ENCODE data around the gene GPR142. TPM values are rescaled to one million over a fixed set of nuclear protein-coding genes. Genes with fewer than 3 reads are reported as not detected.

The GPR142 gene
- total and polyA plus RNA-seq, 10 of the 15 experiments (the other 5 are each of a cell fraction or from before 2014, with no cell fraction given): not detected

DNA sequence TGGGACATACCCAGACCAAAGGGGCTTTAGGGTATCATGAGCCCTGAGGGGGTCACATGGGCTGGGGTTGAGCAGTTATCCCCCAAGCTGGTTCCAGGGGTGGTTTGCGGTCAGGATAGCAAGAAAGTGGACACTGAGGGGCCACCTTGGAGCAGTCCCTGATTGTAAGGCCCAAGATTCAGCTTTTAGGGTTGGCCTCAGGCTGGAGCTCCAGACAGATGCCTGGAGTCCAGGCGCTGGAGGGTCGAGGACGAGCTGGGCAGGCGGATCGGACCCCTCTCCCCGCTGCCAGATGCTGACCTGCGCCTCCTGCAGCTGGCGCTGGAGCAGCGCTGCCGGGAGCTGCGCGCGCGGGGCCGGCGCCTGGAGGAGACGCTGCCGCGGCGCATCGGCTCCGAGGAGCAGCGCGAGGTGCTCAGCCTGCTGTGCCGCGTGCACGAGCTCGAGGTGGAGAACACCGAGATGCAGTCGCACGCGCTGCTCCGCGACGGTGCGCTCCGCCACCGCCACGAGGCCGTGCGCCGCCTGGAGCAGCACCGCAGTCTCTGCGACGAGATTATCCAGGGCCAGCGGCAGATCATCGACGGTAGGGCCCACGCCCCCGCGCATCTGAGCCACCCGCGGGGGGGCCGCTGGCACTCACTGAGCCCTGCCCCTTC, 15.6 kb upstream of the GPR142 start:
- Histone ChIP-seq H3K4me2 (ENCODE audit: control insufficient read depth, insufficient read depth) (no peak overlapping the region), H3K36me3 (ENCODE audit: control insufficient read depth in 2 of 2, insufficient read depth in 2 of 2, low read length in 1 of 2) (no peaks in the 10 kb centered on the region), H3K79me2 (ENCODE audit: control insufficient read depth, insufficient read depth, low read length) (no peaks in the 10 kb centered on the region), H4K20me1 (ENCODE audit: control insufficient read depth, insufficient read depth) (no peaks in the 10 kb centered on the region), H3K9ac (ENCODE audit: control insufficient read depth, insufficient read depth, low read length) (no peak overlapping the region), H3K4me3 (no peak overlapping the region), H2AFZ (ENCODE audit: control insufficient read depth, low read depth, low read length) (no peak overlapping the region), H3K9me3 (replicated peaks; ENCODE audit: control insufficient read depth, insufficient read depth, low read length) (no peaks in the 10 kb centered on the region), H3K27me3 (replicated peaks in 1 of 2; ENCODE audit: control insufficient read depth in 2 of 2, insufficient read depth in 2 of 2, low read length in 1 of 2) (peaks cover 3 to 8% of the 10 kb centered on the region in 2 experiments; a peak in 3 of 4 replicates), H3K4me1 (ENCODE audit: control insufficient read depth, insufficient read depth, low read length) (no peaks in the 10 kb centered on the region), H3K27ac (ENCODE audit: control insufficient read depth, insufficient read depth) (no peak overlapping the region)
- ChIA-PET POLR2A (no interaction called here), SMC1A (ENCODE audit: uncharacterized antibody, unreplicated experiment) (interaction anchor here (2.4 kb wide), 1 partner anchor 52 kb away, joined by 14 read pairs; no protein-coding TSS in a partner anchor), RAD21 (ENCODE audit: unreplicated experiment) (no interaction called here), CTCF (interaction anchor here (0.6 to 2.9 kb wide), 6 partner anchors 10 to 84 kb away, joined by 3 to 10 read pairs (median 4); no protein-coding TSS in a partner anchor)
- TF ChIP-seq SIX5 (IDR thresholded peaks at IDR 0.05; ENCODE audit: low read depth, low read length, severe bottlenecking) (no peak), BRCA1 (IDR thresholded peaks at IDR 0.05; ENCODE audit: low read depth, low read length) (no peak), NKRF (conservative IDR thresholded peaks at IDR 0.05) (no peak), TCF12 (IDR thresholded peaks at IDR 0.05; ENCODE audit: low read depth, low read length) (no peak), ZNF274 (IDR thresholded peaks at IDR 0.05; ENCODE audit: insufficient read depth, insufficient read length) (no peak), SIN3A (IDR thresholded peaks at IDR 0.05; ENCODE audit: low read depth, low read length) (no peak), E4F1 (IDR thresholded peaks at IDR 0.05; ENCODE audit: borderline replicate concordance, partially characterized antibody) (no peak), GATAD2B (conservative IDR thresholded peaks at IDR 0.05; ENCODE audit: low read depth) (no peak), NR2C1 (IDR thresholded peaks at IDR 0.05) (no peak), MEF2A (IDR thresholded peaks at IDR 0.05; ENCODE audit: insufficient read depth, low read depth, low read length) (no peak), PAX5 (IDR thresholded peaks at IDR 0.05; ENCODE audit: borderline replicate concordance, low read depth, low read length) (no peak), RB1 (IDR thresholded peaks at IDR 0.05; ENCODE audit: borderline replicate concordance) (no peak), SMAD5 (IDR thresholded peaks at IDR 0.05; ENCODE audit: low read depth) (no peak), BMI1 (IDR thresholded peaks at IDR 0.05; ENCODE audit: borderline replicate concordance) (no peak), RAD51 (IDR thresholded peaks at IDR 0.05) (no peak), EED (IDR thresholded peaks at IDR 0.05; ENCODE audit: low read depth) (no peak), WRNIP1 (IDR thresholded peaks at IDR 0.05; ENCODE audit: borderline replicate concordance, low read depth, low read length) (no peak)
- in situ Hi-C loops (cut with MboI): no loop called here
- ATAC-seq (no peak), FAIRE-seq (no peak), DNase-seq (ENCODE audit: low read depth, low spot score) (no peak)
- intact Hi-C loops (cut with micrococcal nuclease; ENCODE audit: unreplicated experiment): no loop called here
- BruUV-seq (replicated peaks): no TSS peak
- 32% methylated on average over 53 of the region's 55 CpGs for WGBS (ENCODE audit: insufficient coverage, insufficient replicate concordance, low lambda C conversion rate, missing lambda C conversion rate)

Data from GM12878 (cell line).